Ishikawa (cell line): Measurements from ENCODE around the gene COMTD1.

ENCODE experiments used
- CEBPB ChIP-seq: IDR thresholded peaks from 2 replicates; pipeline ENCODE4 v1.6.1; 2012
- EP300 ChIP-seq: IDR thresholded peaks from 2 replicates; pipeline ENCODE4 v1.6.1; 2012; ENCODE audit warnings: borderline replicate concordance
- NFIC ChIP-seq: IDR thresholded peaks from 2 replicates; pipeline ENCODE4 v1.6.1; 2012
- RAD21 ChIP-seq: IDR thresholded peaks from 2 replicates; pipeline ENCODE4 v1.6.1; 2012; ENCODE audit warnings: low read depth
- REST ChIP-seq: IDR thresholded peaks from 2 replicates; pipeline ENCODE4 v1.6.1; 2012; ENCODE audit warnings: low read depth, mild to moderate bottlenecking
- TAF1 ChIP-seq: IDR thresholded peaks from 2 replicates; pipeline ENCODE4 v1.6.1; 2012; ENCODE audit warnings: low read depth, mild to moderate bottlenecking
- YY1 ChIP-seq: IDR thresholded peaks from 2 replicates; pipeline ENCODE4 v1.6.1; 2012; ENCODE audit warnings: low read depth
- TF ChIP-seq, protein P1 (sequence below): IDR thresholded peaks from 2 replicates; pipeline ENCODE4 v1.6.1; 2012
- TF ChIP-seq, protein P2 (sequence below): IDR thresholded peaks from 2 replicates; pipeline ENCODE4 v1.6.1; 2012

- TF ChIP-seq YY1 (no peak), TAF1 (no peak), RAD21 (no peak), REST (no peak), CEBPB (no peak), EP300 (no peak), NFIC (no peak)
- TF ChIP-seq, protein P1, sequence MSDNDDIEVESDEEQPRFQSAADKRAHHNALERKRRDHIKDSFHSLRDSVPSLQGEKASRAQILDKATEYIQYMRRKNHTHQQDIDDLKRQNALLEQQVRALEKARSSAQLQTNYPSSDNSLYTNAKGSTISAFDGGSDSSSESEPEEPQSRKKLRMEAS, result no peak
- TF ChIP-seq, protein P2, sequence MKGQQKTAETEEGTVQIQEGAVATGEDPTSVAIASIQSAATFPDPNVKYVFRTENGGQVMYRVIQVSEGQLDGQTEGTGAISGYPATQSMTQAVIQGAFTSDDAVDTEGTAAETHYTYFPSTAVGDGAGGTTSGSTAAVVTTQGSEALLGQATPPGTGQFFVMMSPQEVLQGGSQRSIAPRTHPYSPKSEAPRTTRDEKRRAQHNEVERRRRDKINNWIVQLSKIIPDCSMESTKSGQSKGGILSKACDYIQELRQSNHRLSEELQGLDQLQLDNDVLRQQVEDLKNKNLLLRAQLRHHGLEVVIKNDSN, result no peak
These were observed 44.5 kb upstream of the COMTD1 start for GRCh38 chr10:75280236-75280635.
